Forelimb muscle (tissue), 1 donor: Measurements from ENCODE around the gene ARHGDIA. TPM values are rescaled to one million over a fixed set of nuclear protein-coding genes. Genes with fewer than 3 reads are reported as not detected.

ENCODE experiments used
- DNase-seq: peaks from one replicate; pipeline ENCODE4 v3.0.0-alpha.2; 2013; ENCODE audit warnings: low read depth
- polyA plus RNA-seq: library from polyadenylated mRNA; unstranded; fragments of 120-200 nt; gene quantifications from one replicate; pipeline ENCODE4 v1.2.1, GENCODE V29; 2013; ENCODE audit not compliant: insufficient read length

Gene ARHGDIA
- polyA plus RNA-seq, 1 donor, result 160 TPM

- DNase-seq, result no peak
Measured at GRCh38 chr17:81865733-81866439, 5.3 kb downstream of the ARHGDIA start.

- no peak for DNase-seq
Measured at GRCh38 chr17:81865358-81865732, 5.8 kb downstream of the ARHGDIA start.

DNA sequence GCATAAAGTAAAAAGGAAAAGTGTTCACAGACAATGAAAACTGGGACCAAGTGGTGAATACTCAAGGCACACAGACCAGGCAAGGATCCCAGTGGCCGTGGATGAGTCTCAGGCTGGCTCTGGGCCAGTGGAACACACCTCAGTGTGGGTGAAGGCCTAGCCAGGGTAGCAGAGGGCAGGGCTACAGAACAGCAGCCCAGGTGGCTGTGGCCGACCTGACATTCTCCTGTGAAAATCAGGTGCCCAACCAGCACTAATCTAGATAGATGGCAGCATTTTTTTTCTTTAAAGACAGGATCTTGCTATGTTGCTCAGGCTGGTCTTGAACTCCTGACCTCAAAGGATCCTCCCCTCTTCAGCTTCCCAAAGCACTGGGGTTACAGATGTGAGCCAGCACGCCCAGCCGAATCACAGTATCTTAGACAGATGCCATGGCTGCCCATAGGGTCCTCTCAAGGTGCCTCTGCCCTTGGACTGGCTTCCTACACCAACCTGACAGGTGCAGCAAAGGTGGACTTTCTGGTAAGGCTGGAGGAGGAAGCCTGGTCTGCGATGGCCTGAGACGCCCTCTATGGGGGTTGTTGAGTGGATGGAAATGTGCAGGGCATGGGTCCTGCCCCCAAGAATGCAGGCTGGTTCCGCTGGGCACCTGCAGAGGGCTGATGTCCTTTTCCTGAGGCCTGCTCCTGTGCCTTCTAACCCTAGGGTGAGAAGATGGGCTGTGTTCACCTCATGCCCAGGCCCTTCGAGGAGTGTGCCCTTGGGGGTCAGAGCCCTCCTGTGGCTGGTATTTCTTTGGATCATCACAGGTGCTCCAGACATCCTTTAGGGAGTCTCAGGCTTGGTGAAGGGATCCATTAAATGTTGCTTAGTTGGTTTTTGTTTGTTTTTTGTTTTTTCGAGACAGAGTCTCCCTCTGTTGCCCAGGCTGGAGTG is 7.0 kb downstream of the ARHGDIA start:
- no peak for DNase-seq

GRCh38 chr17:81863123-81863675 is 7.9 kb downstream of the ARHGDIA start:
- no peak for DNase-seq

- DNase-seq, result peak; percentile 100
Measured at GRCh38 chr17:81860756-81861568, 10.2 kb downstream of the ARHGDIA start.

DNA sequence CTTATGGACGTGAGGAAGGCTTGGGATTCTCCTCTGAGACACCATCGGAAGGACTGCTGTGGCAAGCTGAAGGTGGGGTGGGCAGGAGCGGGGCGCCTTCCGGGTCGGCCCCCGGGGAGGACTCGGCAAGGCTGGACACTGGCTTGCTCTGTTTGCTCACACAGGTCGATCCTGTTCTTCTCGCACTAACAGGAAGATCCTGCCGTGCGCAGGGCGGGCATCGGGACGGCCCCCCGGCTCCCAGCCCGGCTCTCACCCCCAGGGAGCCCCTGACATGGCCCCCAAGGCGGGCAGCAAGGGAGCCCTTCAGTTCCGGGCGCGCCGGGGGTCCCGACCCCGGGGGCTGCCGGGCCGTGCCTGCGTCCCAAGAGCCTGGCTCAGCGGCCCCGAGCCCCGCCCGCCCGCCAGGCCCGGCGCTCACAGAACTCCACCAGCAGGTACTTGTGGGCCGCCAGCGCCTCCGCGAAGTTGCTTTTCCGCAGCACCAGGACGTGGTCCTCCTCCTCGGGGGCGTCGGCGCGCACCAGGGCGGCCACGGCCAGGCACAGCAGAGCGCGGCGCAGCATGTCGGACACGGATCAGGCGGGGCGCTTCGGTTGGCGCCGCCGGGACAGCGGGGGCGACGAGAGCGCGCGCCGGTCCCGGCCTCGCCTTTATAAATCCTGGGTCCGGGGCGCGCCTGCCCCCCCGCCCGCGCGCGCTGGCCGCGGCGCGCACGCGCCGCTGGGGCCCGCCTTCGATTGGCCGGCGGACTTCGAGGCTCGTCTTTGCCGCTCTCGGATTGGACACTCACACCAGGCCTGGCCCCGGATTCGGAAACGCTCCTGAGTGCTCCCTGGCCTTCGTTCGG is 11.0 kb downstream of the ARHGDIA start, which contains the start of gene P4HB:
TSS of gene P4HB (minus strand) at position 630 of the 850 bp plus-strand sequence. CDS start at position 566, 64 bp downstream.
- no peak for DNase-seq

GRCh38 chr17:81858967-81859905 is 11.9 kb downstream of the ARHGDIA start:
- no peak for DNase-seq

- no peak for DNase-seq
Measured at GRCh38 chr17:81858170-81858966, 12.8 kb downstream of the ARHGDIA start.

DNA sequence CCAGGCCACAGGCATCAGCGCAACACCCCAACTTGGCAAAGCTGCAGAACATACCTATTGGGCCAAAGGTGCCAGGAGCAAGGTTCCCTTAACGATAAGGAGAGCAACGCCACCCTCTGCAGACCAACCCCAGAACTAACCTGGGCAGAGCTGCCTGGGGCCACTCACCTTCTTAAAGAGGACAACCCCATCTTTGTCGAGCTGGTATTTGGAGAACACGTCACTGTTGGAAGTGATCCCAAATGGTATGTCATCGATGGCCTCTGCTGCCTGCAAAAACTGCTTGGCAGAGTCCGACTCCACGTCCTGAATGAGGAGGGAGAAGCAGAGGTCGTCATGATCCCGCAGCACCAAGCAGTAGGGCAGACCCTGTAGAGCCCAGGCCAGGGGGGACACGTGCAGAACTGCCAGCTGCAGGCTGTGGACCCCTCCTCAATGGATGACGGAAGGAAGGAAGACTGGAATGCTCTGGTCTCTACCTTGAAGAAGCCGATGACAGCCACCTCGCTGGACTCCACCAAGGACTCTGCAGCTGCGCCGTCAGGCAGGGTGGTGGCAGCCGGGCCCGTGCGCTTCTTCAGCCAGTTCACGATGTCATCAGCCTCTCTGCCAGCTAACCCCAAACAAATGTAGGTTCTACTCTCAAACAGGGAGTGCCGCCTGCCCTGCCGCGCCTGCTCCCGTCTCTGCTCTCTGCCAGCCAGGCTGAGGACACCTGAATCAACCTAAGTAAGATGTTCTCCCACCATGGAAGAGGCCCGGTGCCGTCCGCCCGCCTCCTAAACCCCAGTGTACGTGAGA is 16.0 kb downstream of the ARHGDIA start:
- no peak for DNase-seq

DNA sequence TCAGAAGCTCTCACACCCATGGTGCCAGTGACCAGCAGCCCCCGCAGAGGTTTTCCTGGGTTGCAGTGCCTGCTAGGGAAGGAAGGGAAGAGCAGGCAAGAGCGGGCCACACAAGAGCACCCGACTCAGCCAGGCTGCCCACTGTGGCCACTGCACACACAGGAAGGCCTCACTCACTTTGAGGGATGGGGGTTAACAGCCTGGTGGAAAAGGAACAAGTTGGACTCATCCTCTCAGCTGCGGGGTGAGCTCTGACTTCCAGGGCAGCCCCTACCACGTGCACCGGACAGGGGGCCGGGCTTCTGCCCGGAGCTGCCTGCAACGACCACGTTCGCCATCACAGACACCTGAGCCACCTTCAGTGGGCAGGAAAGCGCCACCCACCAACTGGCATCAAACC is 18.9 kb downstream of the ARHGDIA start:
- no peak for DNase-seq

GRCh38 chr17:81851423-81851822 is 19.7 kb downstream of the ARHGDIA start:
- DNase-seq, result no peak

- no peak for DNase-seq
Measured at GRCh38 chr17:81849457-81849856, 21.7 kb downstream of the ARHGDIA start.

DNA sequence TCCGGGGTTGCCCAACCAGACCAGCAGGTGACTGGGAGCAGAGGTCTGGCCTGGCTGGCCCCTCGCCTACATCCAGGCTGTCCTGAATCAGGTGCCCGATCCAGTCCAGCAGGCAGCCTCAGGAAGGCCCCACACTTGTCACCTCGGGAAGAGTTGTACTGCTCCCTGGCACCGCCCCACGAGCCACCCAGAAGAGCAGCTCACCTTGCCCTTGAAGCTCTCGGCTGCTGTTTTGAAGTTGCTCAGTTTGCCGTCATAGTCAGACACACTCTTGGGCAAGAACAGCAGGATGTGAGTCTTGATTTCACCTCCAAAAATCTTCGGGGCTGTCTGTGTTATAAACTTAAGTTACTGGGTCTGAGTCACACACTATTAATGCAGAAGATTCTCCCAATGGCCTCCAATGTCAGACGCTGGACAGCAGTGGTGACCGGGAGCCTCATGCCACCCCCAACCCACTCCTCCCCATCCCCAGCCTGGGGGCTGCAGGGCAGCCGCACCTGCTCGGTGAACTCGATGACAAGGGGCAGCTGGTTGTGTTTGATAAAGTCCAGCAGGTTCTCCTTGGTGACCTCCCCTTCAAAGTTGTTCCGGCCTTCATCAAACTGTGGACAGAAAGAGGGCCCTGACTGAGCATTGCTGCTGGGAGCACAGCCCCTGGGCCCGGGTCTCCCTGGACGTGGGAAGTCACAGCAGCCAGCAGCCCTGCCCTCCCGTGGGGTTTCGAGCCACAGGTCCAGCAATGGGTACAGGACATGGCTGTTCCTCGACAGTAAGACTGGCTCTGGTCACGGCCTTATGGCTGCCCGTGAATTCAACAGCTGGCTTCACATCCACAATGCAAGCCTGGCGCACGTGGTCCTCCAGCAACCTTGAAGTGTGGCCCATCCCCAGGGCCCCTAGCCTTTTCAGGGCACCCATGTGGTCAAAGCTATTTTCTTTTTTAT is 24.1 kb downstream of the ARHGDIA start:
- no peak for DNase-seq

- DNase-seq, result no peak
Measured at GRCh38 chr17:81845881-81846742, 25.0 kb downstream of the ARHGDIA start.

GRCh38 chr17:81845361-81845760 is 25.8 kb downstream of the ARHGDIA start:
- DNase-seq, result no peak

GRCh38 chr17:81844887-81845286 is 26.2 kb downstream of the ARHGDIA start:
- DNase-seq, result no peak
